KMS-11 (cell line): ENCODE data around the gene LGR5.

ENCODE experiments used
- H2AFZ ChIP-seq: fragments of 200-600 bp; sonication (generic); 2 replicates; pipeline ENCODE4 v1.6.1; 2016; ENCODE audit warnings: antibody characterized with exemption, mixed run types, low read depth
- H3K27ac ChIP-seq: fragments of 200-600 bp; sonication (generic); 2 replicates; pipeline ENCODE4 v1.6.1; 2016; ENCODE audit warnings: mild to moderate bottlenecking, mixed run types
- H3K27me3 ChIP-seq: fragments of 200-600 bp; sonication (generic); 2 replicates; pipeline ENCODE4 v1.6.1; 2017; ENCODE audit warnings: mild to moderate bottlenecking, low read depth, mixed run types, moderate library complexity; ENCODE audit not compliant: insufficient read depth
- H3K36me3 ChIP-seq: fragments of 200-600 bp; sonication (generic); 2 replicates; pipeline ENCODE4 v1.6.1; 2017; ENCODE audit warnings: mild to moderate bottlenecking, mixed run types; ENCODE audit not compliant: insufficient read depth
- H3K4me1 ChIP-seq: fragments of 200-600 bp; sonication (generic); 2 replicates; pipeline ENCODE4 v1.6.1; 2016; ENCODE audit warnings: mild to moderate bottlenecking, low read depth, mixed run types; ENCODE audit not compliant: poor library complexity, severe bottlenecking
- H3K4me2 ChIP-seq: fragments of 200-600 bp; sonication (generic); 2 replicates; pipeline ENCODE4 v1.7.0; 2016; ENCODE audit warnings: mild to moderate bottlenecking, mixed run types
- H3K4me3 ChIP-seq: fragments of 200-600 bp; sonication (generic); IDR thresholded peaks from 2 replicates; pipeline ENCODE4 v1.6.1; 2017; ENCODE audit warnings: low read depth, low read length, mixed read lengths; ENCODE audit not compliant: insufficient read depth
- H3K79me2 ChIP-seq: fragments of 200-600 bp; sonication (generic); 2 replicates; pipeline ENCODE4 v1.6.1; 2016; ENCODE audit warnings: low read depth, mixed run types; ENCODE audit not compliant: insufficient read depth
- H3K9ac ChIP-seq: fragments of 200-600 bp; sonication (generic); 2 replicates; pipeline ENCODE4 v1.6.1; 2016; ENCODE audit warnings: mild to moderate bottlenecking, mixed run types
- H4K20me1 ChIP-seq: fragments of 200-600 bp; sonication (generic); 2 replicates; pipeline ENCODE4 v1.6.1; 2016; ENCODE audit warnings: mild to moderate bottlenecking, mixed run types; ENCODE audit not compliant: insufficient read depth
- CTCF ChIP-seq: fragments of 200-600 bp; sonication (generic); conservative IDR thresholded peaks from 2 replicates; pipeline ENCODE4 v1.6.1; 2017; ENCODE audit warnings: low read depth, mild to moderate bottlenecking, antibody characterized with exemption, low read length, moderate library complexity, mixed read lengths

Gene LGR5

GRCh38 chr12:71397433-71397954, 42.1 kb upstream of the LGR5 start:
- no peaks in the 10 kb centered on the region for H3K27me3 ChIP-seq
- H3K4me3 ChIP-seq, result no peak overlapping the region
- no peak overlapping the region for H3K9ac ChIP-seq
- no peaks in the 10 kb centered on the region for H3K36me3 ChIP-seq
- H3K79me2 ChIP-seq, result no peaks in the 10 kb centered on the region
- H2AFZ ChIP-seq, result no peak overlapping the region
- no peak overlapping the region for H3K27ac ChIP-seq
- peaks cover 4% of the 10 kb centered on the region for H3K4me1 ChIP-seq
- no peak overlapping the region for H3K4me2 ChIP-seq
- H4K20me1 ChIP-seq, result no peaks in the 10 kb centered on the region
- no peak for TF ChIP-seq CTCF

GRCh38 chr12:71399197-71399596, 40.4 kb upstream of the LGR5 start:
- Histone ChIP-seq H2AFZ (no peak overlapping the region), H3K27me3 (no peaks in the 10 kb centered on the region), H3K9ac (no peak overlapping the region), H4K20me1 (no peaks in the 10 kb centered on the region), H3K4me3 (no peak overlapping the region), H3K36me3 (no peaks in the 10 kb centered on the region), H3K79me2 (no peaks in the 10 kb centered on the region), H3K27ac (no peak overlapping the region), H3K4me1 (no peaks in the 10 kb centered on the region), H3K4me2 (no peak overlapping the region)
- TF ChIP-seq CTCF, result no peak

GRCh38 chr12:71400481-71400880, 39.1 kb upstream of the LGR5 start:
- no peaks in the 10 kb centered on the region for H3K79me2 ChIP-seq
- TF ChIP-seq CTCF, result no peak
- H3K4me3 ChIP-seq, result no peak overlapping the region

GRCh38 chr12:71405884-71406283, 33.7 kb upstream of the LGR5 start:
- Histone ChIP-seq H3K36me3 (no peaks in the 10 kb centered on the region), H3K9ac (no peak overlapping the region), H3K79me2 (no peaks in the 10 kb centered on the region), H3K4me2 (no peak overlapping the region), H3K4me1 (no peaks in the 10 kb centered on the region), H3K4me3 (no peak overlapping the region), H3K27ac (no peak overlapping the region), H4K20me1 (no peaks in the 10 kb centered on the region), H2AFZ (no peak overlapping the region), H3K27me3 (no peaks in the 10 kb centered on the region)
- TF ChIP-seq CTCF, result no peak

More at GRCh38 chr12:71400481-71400880, 39.1 kb upstream of the LGR5 start:
- no peak overlapping the region for H2AFZ ChIP-seq
- no peak overlapping the region for H3K27ac ChIP-seq
- no peaks in the 10 kb centered on the region for H3K36me3 ChIP-seq
- no peaks in the 10 kb centered on the region for H3K4me1 ChIP-seq
- no peak overlapping the region for H3K4me2 ChIP-seq
- no peak overlapping the region for H3K9ac ChIP-seq
- H4K20me1 ChIP-seq, result no peaks in the 10 kb centered on the region
- H3K27me3 ChIP-seq, result no peaks in the 10 kb centered on the region
